ENCODE results near the gene BACH2. TPM values are rescaled to one million over a fixed set of nuclear protein-coding genes. Genes with fewer than 3 reads are reported as not detected.
"Not testable (repeated sequence)": the region's sequence is repeated elsewhere in the genome, so short reads cannot be mapped to it uniquely, and the experiment has no call there.

BACH2 gene
- total and polyA plus RNA-seq, 7 donors, result 0.12 to 16.9 (median 5.9) TPM

DNA sequence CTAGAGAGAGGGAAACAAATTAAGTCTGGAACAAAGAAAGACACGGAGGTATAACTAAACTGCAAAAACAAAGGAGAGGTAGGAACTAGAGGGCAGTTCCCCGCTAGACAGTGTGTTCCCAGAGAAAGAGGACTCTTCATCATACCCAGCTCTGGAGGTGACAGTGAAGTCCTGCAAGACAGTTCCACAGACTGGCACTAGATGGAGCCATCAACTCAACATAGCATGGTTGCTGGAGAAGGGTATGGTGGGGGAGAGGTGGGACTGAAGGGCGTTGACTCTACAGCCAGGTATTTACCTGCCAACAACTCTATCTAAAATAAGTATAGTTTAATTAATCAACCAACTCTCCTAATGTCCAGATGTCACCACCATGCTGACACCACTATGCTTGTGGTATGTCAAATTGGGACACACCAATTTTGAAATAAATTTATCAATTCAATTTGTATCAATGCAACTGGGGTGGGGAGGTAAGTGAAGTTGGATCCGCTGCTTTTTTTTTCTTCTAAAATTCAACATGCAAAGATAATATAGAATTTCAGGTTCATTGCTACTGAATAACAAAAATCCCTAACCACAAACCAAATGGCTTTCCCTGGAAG is 9.7 kb downstream of the BACH2 start:
- TF ChIP-seq, protein P1, sequence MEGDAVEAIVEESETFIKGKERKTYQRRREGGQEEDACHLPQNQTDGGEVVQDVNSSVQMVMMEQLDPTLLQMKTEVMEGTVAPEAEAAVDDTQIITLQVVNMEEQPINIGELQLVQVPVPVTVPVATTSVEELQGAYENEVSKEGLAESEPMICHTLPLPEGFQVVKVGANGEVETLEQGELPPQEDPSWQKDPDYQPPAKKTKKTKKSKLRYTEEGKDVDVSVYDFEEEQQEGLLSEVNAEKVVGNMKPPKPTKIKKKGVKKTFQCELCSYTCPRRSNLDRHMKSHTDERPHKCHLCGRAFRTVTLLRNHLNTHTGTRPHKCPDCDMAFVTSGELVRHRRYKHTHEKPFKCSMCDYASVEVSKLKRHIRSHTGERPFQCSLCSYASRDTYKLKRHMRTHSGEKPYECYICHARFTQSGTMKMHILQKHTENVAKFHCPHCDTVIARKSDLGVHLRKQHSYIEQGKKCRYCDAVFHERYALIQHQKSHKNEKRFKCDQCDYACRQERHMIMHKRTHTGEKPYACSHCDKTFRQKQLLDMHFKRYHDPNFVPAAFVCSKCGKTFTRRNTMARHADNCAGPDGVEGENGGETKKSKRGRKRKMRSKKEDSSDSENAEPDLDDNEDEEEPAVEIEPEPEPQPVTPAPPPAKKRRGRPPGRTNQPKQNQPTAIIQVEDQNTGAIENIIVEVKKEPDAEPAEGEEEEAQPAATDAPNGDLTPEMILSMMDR (IDR thresholded peaks at IDR 0.05), result peak; percentile 59
- peaks cover 62% of the 10 kb centered on the region for H3K4me1 ChIP-seq
- no peaks in the 10 kb centered on the region for H3K27me3 ChIP-seq (ENCODE audit: insufficient read depth in 3 of 3, low read length in 2 of 3)
- WGBS, 3 donors, result 93 to 96% (median 94%) methylated on average over 4 of the region's 4 CpGs
- DNase-seq, result no peak
- no peaks in the 10 kb centered on the region for H3K36me3 ChIP-seq (ENCODE audit: insufficient read depth in 1 of 2, low read depth in 1 of 2)
- no peak overlapping the region for H3K4me3 ChIP-seq
- H3K9me3 ChIP-seq, result no peaks in the 10 kb centered on the region
- intact Hi-C loops (cut with DNase I), result loop anchor here in 1 of 2 donors (5.0 kb wide), 1 partner anchor 165 kb away; no protein-coding TSS in a partner anchor
- ATAC-seq, result peak in 3 of 4 donors; percentile 47 to 56 (median 55)
- peak overlapping the region; percentile 97 for H3K27ac ChIP-seq

DNA sequence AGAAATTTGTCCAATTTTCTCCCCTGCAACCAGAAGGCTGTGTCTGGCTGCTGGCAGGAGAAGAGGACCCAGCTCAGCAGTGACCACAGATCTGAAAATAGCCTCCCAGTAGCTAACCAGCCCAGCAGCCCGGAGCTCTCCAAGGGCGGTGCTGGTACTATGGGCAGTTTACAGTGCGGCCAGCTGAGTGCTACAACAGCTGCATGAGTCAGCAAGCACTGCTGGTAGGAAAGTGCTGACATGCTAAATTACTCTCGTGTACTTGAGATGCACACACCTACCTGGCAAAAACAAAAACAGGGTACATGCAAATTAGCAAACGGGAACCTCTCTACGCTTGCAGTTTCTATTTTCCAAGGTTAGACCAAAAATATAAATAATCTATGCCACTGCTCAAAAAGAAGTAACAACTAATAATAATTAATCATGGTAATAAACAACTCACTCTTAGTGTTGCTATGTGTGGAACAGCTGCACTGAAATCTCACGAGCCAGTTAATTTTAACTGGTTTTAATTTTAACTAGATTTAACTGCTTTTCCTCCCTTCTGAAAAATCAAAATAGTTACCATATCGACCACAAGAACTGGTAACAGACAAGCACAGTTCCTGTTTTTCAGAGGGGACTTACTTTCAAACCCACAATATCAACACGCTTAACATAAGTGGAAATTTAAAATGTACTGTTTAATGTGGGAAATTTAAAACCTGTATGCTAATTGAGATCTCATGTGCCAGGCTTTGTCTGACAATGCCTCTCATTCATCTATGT is 10.8 kb downstream of the BACH2 start:
- peak; percentile 82 to 92 for DNase-seq
- 8 to 16% (median 9%) methylated on average over 9 of the region's 9 CpGs for WGBS, 3 donors
- intact Hi-C loops (cut with DNase I), result loop anchor here in 1 of 2 donors (2.0 to 5.0 kb wide), 2 partner anchors 67 to 163 kb away; no protein-coding TSS in a partner anchor

DNA sequence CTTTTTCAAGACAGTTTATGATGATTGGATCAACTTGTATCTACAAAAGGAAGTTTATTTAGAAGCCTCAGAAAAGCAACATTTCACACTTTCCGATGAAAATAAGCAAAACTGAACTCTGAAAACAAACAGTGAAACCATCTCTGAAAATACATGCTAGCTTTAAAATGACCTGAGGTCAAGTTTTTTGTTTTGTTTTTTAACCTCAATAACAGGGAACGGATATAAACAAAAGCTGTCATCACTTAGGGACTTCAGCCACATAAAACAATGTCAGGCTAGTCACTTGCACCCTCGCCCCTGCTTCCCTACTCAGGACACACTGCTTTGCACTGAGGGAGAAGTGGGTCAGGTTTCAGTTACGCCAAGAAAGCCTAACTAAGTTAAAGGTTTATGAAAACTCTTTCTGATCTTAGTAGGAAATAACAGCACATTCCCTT is 11.6 kb downstream of the BACH2 start:
- intact Hi-C loops (cut with DNase I), result loop anchor here in 1 of 2 donors (2.0 to 5.0 kb wide), 2 partner anchors 66 to 163 kb away; no protein-coding TSS in a partner anchor
- no peaks in the 10 kb centered on the region for H3K36me3 ChIP-seq (ENCODE audit: insufficient read depth in 1 of 2, low read depth in 1 of 2)
- peaks cover 60% of the 10 kb centered on the region for H3K4me1 ChIP-seq
- TF ChIP-seq, protein P1 (IDR thresholded peaks at IDR 0.05), result no peak
- ATAC-seq, result peak; percentile 42 to 68 (median 54)
- no peaks in the 10 kb centered on the region for H3K27me3 ChIP-seq (ENCODE audit: insufficient read depth in 3 of 3, low read length in 2 of 3)
- H3K9me3 ChIP-seq, result no peaks in the 10 kb centered on the region
- H3K27ac ChIP-seq, result peak overlapping the region; percentile 97
- DNase-seq, result no peak
- 9 to 16% (median 9%) methylated on average over 4 of the region's 4 CpGs for WGBS, 3 donors
- peak overlapping the region; percentile 59 for H3K4me3 ChIP-seq

More for the DNA sequence above, 10.8 kb downstream of the BACH2 start:
- H3K36me3 ChIP-seq (ENCODE audit: insufficient read depth in 1 of 2, low read depth in 1 of 2), result no peaks in the 10 kb centered on the region
- H3K27me3 ChIP-seq (ENCODE audit: insufficient read depth in 3 of 3, low read length in 2 of 3), result no peaks in the 10 kb centered on the region
- ATAC-seq, result peak; percentile 97 to 99 (median 98)
- peak overlapping the region; percentile 97 for H3K27ac ChIP-seq
- no peaks in the 10 kb centered on the region for H3K9me3 ChIP-seq
- peaks cover 62% of the 10 kb centered on the region for H3K4me1 ChIP-seq
- TF ChIP-seq, protein P1 (IDR thresholded peaks at IDR 0.05), result no peak
- peak overlapping the region; percentile 59 for H3K4me3 ChIP-seq

DNA sequence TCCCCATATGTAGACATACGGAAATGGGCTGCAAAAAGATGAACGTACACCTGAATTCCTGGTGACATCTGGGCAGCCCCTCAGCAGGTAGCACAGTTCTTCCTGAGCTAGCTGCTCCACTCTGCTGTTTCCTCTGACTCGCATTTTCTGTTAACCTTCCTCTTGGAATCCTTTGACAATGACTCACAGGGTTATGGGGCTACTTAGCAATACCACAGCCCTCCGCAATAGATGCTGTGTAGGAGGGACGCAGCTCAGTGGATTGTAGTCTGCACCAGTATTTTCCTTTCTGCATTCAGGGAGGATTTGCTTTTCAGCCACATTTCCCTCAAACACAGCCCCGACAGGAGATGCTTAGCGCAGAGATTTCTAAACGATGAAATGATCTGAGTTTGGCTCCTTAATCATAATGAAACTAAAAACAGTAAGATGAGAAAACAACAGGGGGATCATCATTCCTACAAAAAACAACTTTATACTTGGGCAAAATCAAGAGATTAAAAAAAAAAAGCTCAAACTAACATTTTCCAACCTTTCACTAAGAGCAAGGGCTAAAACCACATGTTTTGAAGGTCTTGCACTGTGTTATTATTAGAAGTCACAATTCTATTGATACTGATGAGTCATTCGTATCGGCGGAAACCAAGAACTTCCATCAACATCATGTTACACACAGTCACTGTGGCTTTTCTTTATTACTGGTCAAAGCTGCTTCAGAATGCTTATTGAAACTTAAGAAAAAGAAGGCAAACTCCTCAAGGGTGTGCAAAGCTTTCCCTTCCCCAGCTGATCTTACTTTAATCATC is 12.2 kb downstream of the BACH2 start:
- WGBS, 3 donors, result 19 to 38% (median 22%) methylated on average over 11 of the region's 11 CpGs
- intact Hi-C loops (cut with DNase I), result loop anchor here in 1 of 2 donors (2.0 to 5.0 kb wide), 2 partner anchors 66 to 162 kb away; no protein-coding TSS in a partner anchor
- Histone ChIP-seq H3K9me3 (no peaks in the 10 kb centered on the region), H3K27me3 (ENCODE audit: insufficient read depth in 3 of 3, low read length in 2 of 3) (no peaks in the 10 kb centered on the region), H3K4me1 (peaks cover 58% of the 10 kb centered on the region), H3K36me3 (ENCODE audit: insufficient read depth in 1 of 2, low read depth in 1 of 2) (no peaks in the 10 kb centered on the region), H3K27ac (peak overlapping the region; percentile 97), H3K4me3 (peak overlapping the region; percentile 59)
- DNase-seq (no peak), ATAC-seq (peak; percentile 72 to 75 (median 72))
- TF ChIP-seq, protein P1 (IDR thresholded peaks at IDR 0.05), result no peak

DNA sequence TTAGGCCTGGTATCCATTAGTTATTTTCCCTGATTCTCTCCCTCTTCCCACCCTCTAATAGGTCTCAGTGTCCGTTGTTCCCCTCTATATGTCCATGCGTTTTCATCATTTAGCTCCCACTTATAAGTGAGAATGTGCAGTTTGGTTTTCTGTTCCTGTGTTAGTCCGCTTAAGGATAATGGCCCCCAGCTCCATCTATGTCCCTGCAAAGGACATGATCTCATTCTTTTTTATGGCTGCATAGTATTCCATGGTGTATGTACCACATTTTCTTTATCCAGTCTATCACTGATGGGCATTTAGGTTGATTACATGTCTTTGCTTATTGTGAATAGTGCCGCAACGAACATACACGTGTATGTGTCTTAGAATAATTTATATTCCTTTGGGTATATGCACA is 14.4 kb downstream of the BACH2 start:
- H3K4me3 ChIP-seq; intact Hi-C loops (cut with DNase I); H3K27me3 ChIP-seq (ENCODE audit: insufficient read depth in 3 of 3, low read length in 2 of 3); H3K27ac ChIP-seq; H3K36me3 ChIP-seq (ENCODE audit: insufficient read depth in 1 of 2, low read depth in 1 of 2); H3K9me3 ChIP-seq; ATAC-seq; DNase-seq: not testable (repeated sequence)
- H3K4me1 ChIP-seq, result peaks cover 60% of the 10 kb centered on the region
- WGBS, 3 donors, result 92 to 98% (median 96%) methylated on average over 6 of the region's 6 CpGs
